Upper lobe of right lung (tissue), 1 donor: ENCODE results near the gene SLC39A13. TPM values are rescaled to one million over a fixed set of nuclear protein-coding genes. Genes with fewer than 3 reads are reported as not detected.
A peak's percentile ranks its signal among the peaks of the same experiment; 100 is the strongest.

ENCODE experiments used
- ATAC-seq: fragments of 200-7000 bp; cut with Tn5 transposase; one replicate; pipeline ENCODE4 v1.9.1; 2020; ENCODE audit warnings: mild to moderate bottlenecking, moderate library complexity
- DNase-seq: peaks from one replicate; pipeline ENCODE4 v3.0.0-alpha.2; 2020
- H3K27ac ChIP-seq: fragments of 200-600 bp; one replicate; pipeline ENCODE4 v1.8.0; 2022
- H3K27me3 ChIP-seq: fragments of 200-600 bp; one replicate; pipeline ENCODE4 v1.8.0; 2022; ENCODE audit warnings: mild to moderate bottlenecking
- H3K36me3 ChIP-seq: fragments of 200-600 bp; one replicate; pipeline ENCODE4 v1.8.0; 2022
- H3K4me1 ChIP-seq: fragments of 200-600 bp; one replicate; pipeline ENCODE4 v1.8.0; 2022
- H3K4me3 ChIP-seq: fragments of 200-600 bp; one replicate; pipeline ENCODE4 v1.8.0; 2022; ENCODE audit warnings: mild to moderate bottlenecking
- H3K9me3 ChIP-seq: fragments of 200-600 bp; one replicate; pipeline ENCODE4 v1.8.0; 2022
- intact Hi-C: fragments of 100-400 bp; cut with DNase I; formaldehyde crosslinking; loops from one replicate; pipeline ENCODE4 v1.11.0; 2022
- total RNA-seq: library from RNA; stranded (reverse); fragmentation: NEBNext Ultra II Directional; extraction: Animal tissue kit (Norgen Biotek cat#: 25700); gene quantifications from one replicate; pipeline ENCODE4 v1.2.1, GENCODE V29; 2021
- TF ChIP-seq, protein P1 (sequence below): fragments of 200-600 bp; IDR thresholded peaks from one replicate; pipeline ENCODE4 v1.8.0; 2022; ENCODE audit warnings: antibody characterized with exemption
- donor health status: DM: no; HTN: yes; CAD: no; lungs with severe emphysema.

The SLC39A13 gene
- total RNA-seq, 1 donor from 2014 or later: 62.0 TPM

DNA sequence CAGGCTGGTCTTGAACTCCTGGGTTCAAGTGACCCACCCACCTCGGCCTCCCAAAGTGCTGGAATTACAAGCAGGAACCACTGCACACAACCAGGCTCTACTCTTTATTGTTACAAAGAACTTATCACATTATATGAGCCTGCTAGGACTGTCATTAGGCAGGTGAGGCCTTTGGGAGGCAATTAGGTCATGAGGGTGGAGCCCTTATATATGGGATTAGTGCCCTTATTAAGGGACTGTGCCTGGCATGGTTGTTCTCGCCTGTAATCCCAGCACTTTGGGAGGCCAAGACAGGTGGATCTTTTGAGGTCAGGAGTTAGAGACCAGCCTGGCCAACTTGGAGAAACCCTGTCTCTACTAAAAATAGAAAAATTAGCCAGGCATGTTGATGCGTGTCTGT is 28.3 kb downstream of the SLC39A13 start:
- intact Hi-C loops: no loop called here
- Histone ChIP-seq H3K4me1 (no peaks in the 10 kb centered on the region), H3K36me3 (no peaks in the 10 kb centered on the region), H3K27me3 (no peaks in the 10 kb centered on the region), H3K27ac (no peak overlapping the region), H3K4me3 (no peak overlapping the region), H3K9me3 (no peaks in the 10 kb centered on the region)
- DNase-seq (no peak), ATAC-seq (no peak)
- TF ChIP-seq, protein P1, sequence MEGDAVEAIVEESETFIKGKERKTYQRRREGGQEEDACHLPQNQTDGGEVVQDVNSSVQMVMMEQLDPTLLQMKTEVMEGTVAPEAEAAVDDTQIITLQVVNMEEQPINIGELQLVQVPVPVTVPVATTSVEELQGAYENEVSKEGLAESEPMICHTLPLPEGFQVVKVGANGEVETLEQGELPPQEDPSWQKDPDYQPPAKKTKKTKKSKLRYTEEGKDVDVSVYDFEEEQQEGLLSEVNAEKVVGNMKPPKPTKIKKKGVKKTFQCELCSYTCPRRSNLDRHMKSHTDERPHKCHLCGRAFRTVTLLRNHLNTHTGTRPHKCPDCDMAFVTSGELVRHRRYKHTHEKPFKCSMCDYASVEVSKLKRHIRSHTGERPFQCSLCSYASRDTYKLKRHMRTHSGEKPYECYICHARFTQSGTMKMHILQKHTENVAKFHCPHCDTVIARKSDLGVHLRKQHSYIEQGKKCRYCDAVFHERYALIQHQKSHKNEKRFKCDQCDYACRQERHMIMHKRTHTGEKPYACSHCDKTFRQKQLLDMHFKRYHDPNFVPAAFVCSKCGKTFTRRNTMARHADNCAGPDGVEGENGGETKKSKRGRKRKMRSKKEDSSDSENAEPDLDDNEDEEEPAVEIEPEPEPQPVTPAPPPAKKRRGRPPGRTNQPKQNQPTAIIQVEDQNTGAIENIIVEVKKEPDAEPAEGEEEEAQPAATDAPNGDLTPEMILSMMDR: no peak

DNA sequence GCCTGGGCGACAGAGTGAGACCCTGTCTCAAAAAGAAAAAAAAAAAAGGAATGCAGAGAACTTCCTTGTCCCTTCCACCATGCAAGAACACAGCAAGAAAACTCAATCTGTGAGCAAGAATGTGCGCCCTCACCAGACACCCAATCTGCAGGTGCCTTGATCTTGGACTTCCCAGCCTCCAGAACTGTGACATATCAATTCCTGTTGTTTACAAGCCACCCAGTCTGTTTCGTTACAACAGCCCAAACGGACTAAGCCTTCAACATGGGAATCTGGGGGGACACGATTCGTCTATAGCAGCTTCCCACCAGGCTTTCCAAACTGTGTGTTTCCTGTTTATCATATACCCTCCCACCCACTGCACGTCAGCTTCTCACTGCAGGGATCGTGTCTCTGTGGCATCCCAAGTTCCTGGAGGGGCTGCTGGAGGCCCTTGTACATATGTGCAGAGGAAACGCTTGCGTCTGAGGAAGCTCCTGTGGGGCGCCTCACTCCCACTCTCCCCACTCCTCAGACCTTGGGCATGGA is 28.9 kb downstream of the SLC39A13 start:
- H3K36me3 ChIP-seq: no peaks in the 10 kb centered on the region
- intact Hi-C loops: no loop called here
- no peaks in the 10 kb centered on the region for H3K4me1 ChIP-seq
- TF ChIP-seq, protein P1: no peak
- H3K9me3 ChIP-seq: no peaks in the 10 kb centered on the region
- H3K4me3 ChIP-seq: no peak overlapping the region
- no peak overlapping the region for H3K27ac ChIP-seq
- H3K27me3 ChIP-seq: no peaks in the 10 kb centered on the region
- no peak for DNase-seq
- no peak for ATAC-seq

DNA sequence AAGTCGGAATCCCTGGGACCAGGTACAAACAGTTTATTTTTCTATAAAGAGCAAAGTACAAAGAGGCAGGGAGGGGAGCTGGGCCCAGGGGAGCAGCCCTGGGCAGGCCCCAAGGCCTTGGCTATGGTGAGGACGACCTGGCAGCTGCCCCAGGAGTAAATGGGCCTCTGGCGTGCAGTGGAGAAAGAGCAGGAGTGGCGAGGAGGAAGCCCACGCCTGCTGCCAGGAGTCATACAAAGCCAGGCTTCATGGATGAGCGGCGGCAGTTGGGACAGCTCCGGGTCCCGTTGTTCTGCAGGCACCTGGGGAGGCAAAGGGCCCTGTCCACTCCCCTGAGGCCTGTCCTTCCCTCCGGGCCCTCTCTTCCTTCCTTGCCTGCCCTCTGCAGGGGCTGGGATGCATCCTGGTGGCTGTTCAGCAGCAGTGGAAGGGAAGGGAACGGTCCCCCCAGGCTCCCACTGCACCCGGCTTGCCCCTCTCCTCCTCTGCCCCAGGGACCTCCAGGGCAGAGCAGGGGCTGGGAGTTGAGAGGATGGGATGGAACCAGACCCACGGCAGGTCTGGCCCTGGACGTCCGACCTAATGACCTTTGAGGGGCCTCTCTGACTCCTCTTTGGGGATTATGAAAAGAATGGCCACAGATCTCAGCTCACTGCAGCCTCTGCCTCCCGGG is 29.5 kb downstream of the SLC39A13 start:
- H3K4me3 ChIP-seq: no peak overlapping the region
- H3K9me3 ChIP-seq: no peaks in the 10 kb centered on the region
- DNase-seq (no peak), ATAC-seq (peak; percentile 14)
- H3K27me3 ChIP-seq: no peaks in the 10 kb centered on the region
- TF ChIP-seq, protein P1: no peak
- no peaks in the 10 kb centered on the region for H3K36me3 ChIP-seq
- intact Hi-C loops: no loop called here
- H3K27ac ChIP-seq: no peak overlapping the region
- H3K4me1 ChIP-seq: no peaks in the 10 kb centered on the region

DNA sequence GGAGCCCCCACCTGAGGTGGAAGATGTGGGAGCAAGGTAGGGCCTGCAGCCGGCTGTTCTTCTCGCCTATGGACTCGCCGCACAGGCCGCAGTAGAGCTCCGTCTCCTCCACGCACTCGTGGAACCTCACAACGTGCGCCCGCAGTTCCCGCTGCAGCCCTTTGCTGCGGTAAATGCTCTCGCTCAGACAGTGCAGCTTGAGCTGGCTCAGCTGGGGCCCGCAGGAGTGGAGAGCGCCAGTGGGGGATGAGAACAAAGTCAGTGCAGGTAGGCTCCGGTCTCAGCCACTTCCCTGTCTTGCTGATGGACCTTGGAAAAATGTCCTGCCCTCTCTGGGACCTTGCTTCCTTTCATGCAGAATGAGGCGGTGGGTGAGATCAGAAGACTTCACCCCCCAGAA is 30.3 kb downstream of the SLC39A13 start:
- H3K27ac ChIP-seq: no peak overlapping the region
- no peaks in the 10 kb centered on the region for H3K9me3 ChIP-seq
- no peaks in the 10 kb centered on the region for H3K36me3 ChIP-seq
- no peaks in the 10 kb centered on the region for H3K27me3 ChIP-seq
- intact Hi-C loops: no loop called here
- no peak overlapping the region for H3K4me3 ChIP-seq
- DNase-seq (no peak), ATAC-seq (no peak)
- TF ChIP-seq, protein P1: no peak
- H3K4me1 ChIP-seq: no peaks in the 10 kb centered on the region

DNA sequence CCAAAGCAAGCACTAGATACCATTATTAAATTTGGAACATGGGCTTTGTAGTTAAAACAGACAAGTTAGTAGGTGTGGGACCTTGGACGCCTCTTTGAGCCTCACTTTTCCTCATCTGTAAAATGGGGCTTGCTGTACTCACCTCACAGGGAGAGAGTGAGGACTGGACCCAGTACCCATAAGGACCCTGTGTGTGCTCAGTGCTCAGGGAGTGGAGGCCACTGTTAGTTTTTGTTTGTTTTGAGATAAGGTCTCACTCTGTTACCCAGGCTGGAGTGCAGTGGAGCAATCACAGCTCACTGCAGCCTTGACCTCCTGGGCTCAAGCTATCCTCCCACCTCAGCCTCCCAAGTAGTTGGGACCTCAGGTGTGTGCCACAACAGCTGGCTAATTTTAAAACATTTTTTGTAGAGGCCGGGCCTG is 31.7 kb downstream of the SLC39A13 start:
- no peaks in the 10 kb centered on the region for H3K9me3 ChIP-seq
- no peak overlapping the region for H3K4me3 ChIP-seq
- TF ChIP-seq, protein P1: no peak
- H3K36me3 ChIP-seq: no peaks in the 10 kb centered on the region
- ATAC-seq (no peak), DNase-seq (no peak)
- H3K27me3 ChIP-seq: no peaks in the 10 kb centered on the region
- intact Hi-C loops: no loop called here
- no peak overlapping the region for H3K27ac ChIP-seq
- no peaks in the 10 kb centered on the region for H3K4me1 ChIP-seq
